Calu3 (cell line): Measurements from ENCODE around the gene C22orf42. TPM values are rescaled to one million over a fixed set of nuclear protein-coding genes. Genes with fewer than 3 reads are reported as not detected.
"Not testable (repeated sequence)": the region's sequence is repeated elsewhere in the genome, so short reads cannot be mapped to it uniquely, and the experiment has no call there.

Experiments
- BruUV-seq: library from RNA; stranded (reverse); fragments of 400-500 nt; replicated peaks from 2 replicates; lab custom pipeline; 2021; lab: Mats Ljungman, UMichigan
- CTCF ChIA-PET: fragments of 300-600 bp; sonication (Branson Sonifier 250); formaldehyde crosslinking; loops from one replicate; lab custom pipeline; 2022; ENCODE audit warnings: antibody characterized with exemption; lab: Charles Lee
- DNase-seq: peaks from one replicate; pipeline ENCODE4 v3.0.0; 2022
- H3K27ac Mint-ChIP-seq: one replicate; pipeline ENCODE4 v1.8.0; 2022; ENCODE audit warnings: mixed read lengths; ENCODE audit not compliant: unreplicated experiment
- H3K27me3 Mint-ChIP-seq: one replicate; pipeline ENCODE4 v1.8.0; 2022; ENCODE audit warnings: mixed read lengths; ENCODE audit not compliant: unreplicated experiment
- H3K36me3 Mint-ChIP-seq: one replicate; pipeline ENCODE4 v1.8.0; 2022; ENCODE audit warnings: mild to moderate bottlenecking, moderate library complexity, mixed read lengths; ENCODE audit not compliant: insufficient read depth, unreplicated experiment
- H3K4me1 Mint-ChIP-seq: one replicate; pipeline ENCODE4 v1.8.0; 2022; ENCODE audit warnings: mild to moderate bottlenecking, low read depth, mixed read lengths; ENCODE audit not compliant: unreplicated experiment
- H3K4me3 Mint-ChIP-seq: one replicate; pipeline ENCODE4 v1.8.0; 2022; ENCODE audit warnings: mild to moderate bottlenecking, low read depth, moderate library complexity, mixed read lengths; ENCODE audit not compliant: unreplicated experiment
- H3K9me3 Mint-ChIP-seq: one replicate; pipeline ENCODE4 v1.8.0; 2022; ENCODE audit warnings: low read depth, mixed read lengths; ENCODE audit not compliant: unreplicated experiment
- CTCF ChIP-seq: fragments of 200-600 bp; IDR thresholded peaks from one replicate; pipeline ENCODE4 v1.8.0; 2022; ENCODE audit warnings: antibody characterized with exemption; ENCODE audit not compliant: unreplicated experiment
- intact Hi-C: fragments of 100-400 bp; cut with micrococcal nuclease; formaldehyde crosslinking; loops from one replicate; pipeline ENCODE4 v1.10.0; 2022; ENCODE audit not compliant: unreplicated experiment
- total RNA-seq: library from RNA; stranded (reverse); gene quantifications from 2 replicates; pipeline ENCODE4 v1.2.3, GENCODE V29; 2022

C22orf42 gene
- total RNA-seq, 1 experiment from 2014 or later, result not detected

- intact Hi-C loops, result no loop called here
- H3K9me3 Mint-ChIP-seq, result no peaks in the 10 kb centered on the region
- CTCF ChIA-PET, result no interaction called here
- peak overlapping the region; percentile 56 for H3K4me3 Mint-ChIP-seq
- no peak overlapping the region for H3K27ac Mint-ChIP-seq
- H3K36me3 Mint-ChIP-seq, result no peaks in the 10 kb centered on the region
- no TSS peak for BruUV-seq
- peak; percentile 24 for DNase-seq
- TF ChIP-seq CTCF, result no peak
- no peaks in the 10 kb centered on the region for H3K4me1 Mint-ChIP-seq
- peaks cover 28% of the 10 kb centered on the region for H3K27me3 Mint-ChIP-seq
Observed at GRCh38 chr22:32175683-32176644, 16.9 kb upstream of the C22orf42 start.

GRCh38 chr22:32175115-32175514 lies 16.0 kb upstream of the C22orf42 start:
- peaks cover 28% of the 10 kb centered on the region for H3K27me3 Mint-ChIP-seq

GRCh38 chr22:32165681-32166080 lies 6.6 kb upstream of the C22orf42 start:
- H3K9me3 Mint-ChIP-seq, result no peaks in the 10 kb centered on the region
- H3K4me3 Mint-ChIP-seq, result no peak overlapping the region
- no peaks in the 10 kb centered on the region for H3K4me1 Mint-ChIP-seq
- intact Hi-C loops, result no loop called here
- no peaks in the 10 kb centered on the region for H3K36me3 Mint-ChIP-seq
- no TSS peak for BruUV-seq
- CTCF ChIA-PET, result no interaction called here
- no peak for TF ChIP-seq CTCF
- H3K27ac Mint-ChIP-seq, result no peak overlapping the region
- no peak for DNase-seq
- H3K27me3 Mint-ChIP-seq, result peaks cover 35% of the 10 kb centered on the region

More at GRCh38 chr22:32175115-32175514, 16.0 kb upstream of the C22orf42 start:
- CTCF ChIA-PET, result no interaction called here
- H3K27ac Mint-ChIP-seq, result no peak overlapping the region
- no peaks in the 10 kb centered on the region for H3K9me3 Mint-ChIP-seq
- no peaks in the 10 kb centered on the region for H3K4me1 Mint-ChIP-seq
- TF ChIP-seq CTCF, result no peak
- intact Hi-C loops, result no loop called here
- BruUV-seq, result no TSS peak
- DNase-seq, result no peak
- H3K36me3 Mint-ChIP-seq, result no peaks in the 10 kb centered on the region
- no peak overlapping the region for H3K4me3 Mint-ChIP-seq

- Mint-ChIP-seq H3K4me3 (no peak overlapping the region), H3K27ac (no peak overlapping the region), H3K36me3 (no peaks in the 10 kb centered on the region), H3K27me3 (peaks cover 35% of the 10 kb centered on the region), H3K4me1 (no peaks in the 10 kb centered on the region), H3K9me3 (no peaks in the 10 kb centered on the region)
- DNase-seq, result no peak
- intact Hi-C loops, result no loop called here
- no TSS peak for BruUV-seq
- no peak for TF ChIP-seq CTCF
- CTCF ChIA-PET, result no interaction called here
Observed at GRCh38 chr22:32164075-32164860, 5.2 kb upstream of the C22orf42 start.

GRCh38 chr22:32160411-32160810 lies 1.3 kb upstream of the C22orf42 start:
- H3K27ac Mint-ChIP-seq, DNase-seq, H3K4me3 Mint-ChIP-seq, BruUV-seq, H3K36me3 Mint-ChIP-seq, H3K4me1 Mint-ChIP-seq, CTCF ChIA-PET, H3K9me3 Mint-ChIP-seq, intact Hi-C loops: not testable (repeated sequence)
- H3K27me3 Mint-ChIP-seq, result peaks cover 32% of the 10 kb centered on the region

GRCh38 chr22:32157632-32158031 lies 1.5 kb downstream of the C22orf42 start:
- H3K36me3 Mint-ChIP-seq, intact Hi-C loops, H3K9me3 Mint-ChIP-seq, CTCF ChIA-PET, BruUV-seq, H3K4me3 Mint-ChIP-seq, DNase-seq, H3K4me1 Mint-ChIP-seq, H3K27ac Mint-ChIP-seq: not testable (repeated sequence)
- peaks cover 35% of the 10 kb centered on the region for H3K27me3 Mint-ChIP-seq
